AG04449 (cell line): Measurements from ENCODE around the gene FXYD6.

Experiments used
- CTCF ChIA-PET: fragments of 350-600 bp; formaldehyde crosslinking; extraction: SDS; loops from one replicate; lab custom pipeline; 2021; ENCODE audit warnings: antibody characterized with exemption; lab: Yijun Ruan, JAX
- POLR2A ChIA-PET: fragments of 400-600, 350-600 bp; formaldehyde crosslinking; extraction: SDS; loops from one replicate; lab custom pipeline; 2020; ENCODE audit warnings: antibody characterized with exemption, inconsistent platforms; lab: Yijun Ruan, JAX
- DNase-seq: peaks from one replicate; pipeline ENCODE4 v3.0.0-alpha.2; 2010; ENCODE audit warnings: low read depth, low spot score
- H3K4me3 ChIP-seq: 2 replicates; pipeline ENCODE4 v1.5.1; 2011; ENCODE audit warnings: low read depth, mild to moderate bottlenecking, control low read depth, low read length
- TF ChIP-seq, protein P1 (sequence below): IDR thresholded peaks from one replicate; pipeline ENCODE4 v1.5.1; 2011; ENCODE audit warnings: mild to moderate bottlenecking, moderate library complexity, low read length, control low read depth, inconsistent platforms; ENCODE audit not compliant: insufficient read depth; ENCODE audit errors: missing control alignments

FXYD6 gene

DNA sequence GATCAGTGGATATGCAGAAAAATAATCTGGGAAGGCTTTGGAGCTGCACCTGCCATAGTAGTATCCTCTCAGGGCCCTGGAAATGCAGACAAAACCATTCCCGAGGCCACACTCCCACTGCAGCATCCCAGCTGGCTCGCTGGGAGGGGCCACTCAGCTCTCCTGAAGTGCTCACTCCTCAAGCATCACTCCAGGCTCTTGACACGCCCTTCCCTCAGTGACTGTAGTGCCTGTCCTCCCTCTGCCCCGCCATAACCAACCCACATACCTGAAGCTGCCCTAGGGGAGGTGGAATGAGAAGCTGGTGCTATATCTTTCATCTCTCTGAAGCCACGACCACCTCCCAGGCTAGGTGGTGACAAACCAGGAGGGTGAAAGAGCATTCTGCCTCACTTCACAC lies 84.2 kb downstream of the FXYD6 start:
- POLR2A ChIA-PET, result no interaction called here
- CTCF ChIA-PET, result interaction anchor here (1.4 to 6.9 kb wide), 2 partner anchors 9 to 16 kb away, joined by 3 to 33 read pairs; no protein-coding TSS in a partner anchor
- DNase-seq, result no peak
- no peak overlapping the region for H3K4me3 ChIP-seq
- TF ChIP-seq, protein P1, sequence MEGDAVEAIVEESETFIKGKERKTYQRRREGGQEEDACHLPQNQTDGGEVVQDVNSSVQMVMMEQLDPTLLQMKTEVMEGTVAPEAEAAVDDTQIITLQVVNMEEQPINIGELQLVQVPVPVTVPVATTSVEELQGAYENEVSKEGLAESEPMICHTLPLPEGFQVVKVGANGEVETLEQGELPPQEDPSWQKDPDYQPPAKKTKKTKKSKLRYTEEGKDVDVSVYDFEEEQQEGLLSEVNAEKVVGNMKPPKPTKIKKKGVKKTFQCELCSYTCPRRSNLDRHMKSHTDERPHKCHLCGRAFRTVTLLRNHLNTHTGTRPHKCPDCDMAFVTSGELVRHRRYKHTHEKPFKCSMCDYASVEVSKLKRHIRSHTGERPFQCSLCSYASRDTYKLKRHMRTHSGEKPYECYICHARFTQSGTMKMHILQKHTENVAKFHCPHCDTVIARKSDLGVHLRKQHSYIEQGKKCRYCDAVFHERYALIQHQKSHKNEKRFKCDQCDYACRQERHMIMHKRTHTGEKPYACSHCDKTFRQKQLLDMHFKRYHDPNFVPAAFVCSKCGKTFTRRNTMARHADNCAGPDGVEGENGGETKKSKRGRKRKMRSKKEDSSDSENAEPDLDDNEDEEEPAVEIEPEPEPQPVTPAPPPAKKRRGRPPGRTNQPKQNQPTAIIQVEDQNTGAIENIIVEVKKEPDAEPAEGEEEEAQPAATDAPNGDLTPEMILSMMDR, result no peak

DNA sequence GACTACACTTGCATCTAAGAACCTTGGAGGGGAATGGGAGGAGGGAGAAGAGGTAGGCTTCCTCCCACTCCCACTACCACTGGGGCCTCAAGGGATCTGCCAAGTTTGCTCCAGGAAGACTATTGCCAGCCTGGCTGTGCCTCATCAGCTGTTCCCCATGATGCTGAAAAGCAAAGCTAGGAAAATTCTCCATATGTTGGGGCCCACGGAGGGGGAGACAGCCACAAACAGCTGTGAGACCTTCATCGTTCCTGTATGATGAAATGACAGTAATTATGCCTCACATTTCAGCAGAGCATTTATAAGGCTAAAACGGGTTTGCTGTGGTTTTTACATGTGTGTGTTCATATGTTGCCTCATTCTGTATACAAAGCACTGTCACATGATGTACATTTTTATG lies 86.2 kb downstream of the FXYD6 start:
- ChIA-PET CTCF (interaction anchor here (1.6 to 6.9 kb wide), 2 partner anchors 18 to 29 kb away, joined by 4 to 33 read pairs; no protein-coding TSS in a partner anchor), POLR2A (no interaction called here)
- TF ChIP-seq, protein P1, result no peak
- DNase-seq, result no peak
- no peak overlapping the region for H3K4me3 ChIP-seq

DNA sequence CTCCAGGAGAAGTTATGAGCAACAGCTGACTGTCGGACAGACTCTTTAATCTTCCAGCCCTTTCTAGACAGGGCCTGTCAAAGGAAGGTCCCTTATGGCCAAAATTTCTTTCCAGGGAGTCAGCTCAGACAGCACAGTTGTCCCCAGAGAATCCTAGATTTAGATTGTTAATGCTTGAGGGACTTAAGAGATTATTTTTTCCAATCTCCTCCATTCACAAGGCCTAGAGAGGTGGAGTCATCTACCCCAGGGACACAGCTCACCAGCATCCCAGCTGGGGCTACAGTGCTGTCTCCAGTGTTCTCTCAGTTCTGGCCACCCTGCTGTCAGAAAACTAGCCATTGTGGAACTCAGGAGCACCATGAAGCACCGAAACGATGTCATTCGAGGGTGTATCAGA lies 87.2 kb downstream of the FXYD6 start:
- CTCF ChIA-PET, result interaction anchor here (1.6 to 6.9 kb wide), 2 partner anchors 19 to 30 kb away, joined by 4 to 33 read pairs; no protein-coding TSS in a partner anchor
- TF ChIP-seq, protein P1, result no peak
- POLR2A ChIA-PET, result no interaction called here
- DNase-seq, result no peak
- no peak overlapping the region for H3K4me3 ChIP-seq
